Heart left ventricle (tissue), 13 donors: ENCODE measurements around the gene NECAP2.
"Not testable (repeated sequence)": the region's sequence is repeated elsewhere in the genome, so short reads cannot be mapped to it uniquely, and the experiment has no call there.

ENCODE experiments used
- POLR2A ChIP-seq, 2 donors: fragments of 450-650 bp; IDR thresholded peaks; one replicate each; pipeline ENCODE4 v1.6.1; 2017; ENCODE audit warnings: antibody characterized with exemption in 2 of 2, mild to moderate bottlenecking in 2 of 2, moderate library complexity in 2 of 2
- TF ChIP-seq, protein P1 (sequence below), 12 donors: fragments of 200-600 bp; sonication (generic) in 4 of 12; IDR thresholded peaks; one replicate each; pipeline versions ENCODE4 v1.5.0 to v1.8.0; 2018 to 2022; ENCODE audit warnings: antibody characterized with exemption in 12 of 12, mild to moderate bottlenecking in 5 of 12
- donor health status: ischemic (EF 13 %, LVEDD 7.1; RV severe dilation, severe dysfunction).
- donor health status: DM: no; HTN: yes; CAD: no.
- donor health status: DM: no; HTN: no; CAD: no.
- donor health status: ischemic (EF 25% LVEDD 6.9; RV normal size, moderate dysfunction).
- donor health status: ischemic (EF 25% LVEDD 5.7; RV mildly dilated, moderate dysfunction).
- donor health status: ischemic (EF 35%, LVEDD 5.7; RV mildly dilated, moderate dysfunction).
- donor health status: nonischemic (EF 11% LVEDD 7.7; RV severe dilation, severe dysfunction).
- donor health status: DM: yes; HTN: yes; CAD: no.
- donor health status: PGD.
- donor health status: ischemic (EF 29% LVEDD 5.4; RV normal size, mild dysfunction).
- donor health status: nonischemic (EF 23%, LVEDD 6.1; RV moderate dilation, normal function).

DNA sequence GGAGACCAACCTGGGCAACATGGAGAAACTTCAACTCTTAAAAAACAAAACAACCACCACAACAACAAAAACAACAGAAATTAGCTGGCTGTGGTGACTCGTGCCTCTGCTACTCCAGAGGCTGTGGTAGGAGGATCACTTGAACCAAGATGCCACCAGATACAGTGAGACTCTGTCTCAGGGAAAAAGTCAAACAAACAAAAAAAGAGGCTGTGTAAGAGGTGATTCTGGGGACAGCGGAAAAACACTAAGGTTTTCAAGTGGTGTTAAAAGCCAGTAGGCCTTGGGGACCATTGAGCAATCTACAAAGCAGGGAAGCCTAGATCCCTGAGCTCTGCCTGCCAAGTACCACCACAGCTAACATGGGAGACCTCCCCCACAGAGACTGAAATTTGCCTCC, 65.3 kb downstream of the NECAP2 start:
- TF ChIP-seq, protein P1, sequence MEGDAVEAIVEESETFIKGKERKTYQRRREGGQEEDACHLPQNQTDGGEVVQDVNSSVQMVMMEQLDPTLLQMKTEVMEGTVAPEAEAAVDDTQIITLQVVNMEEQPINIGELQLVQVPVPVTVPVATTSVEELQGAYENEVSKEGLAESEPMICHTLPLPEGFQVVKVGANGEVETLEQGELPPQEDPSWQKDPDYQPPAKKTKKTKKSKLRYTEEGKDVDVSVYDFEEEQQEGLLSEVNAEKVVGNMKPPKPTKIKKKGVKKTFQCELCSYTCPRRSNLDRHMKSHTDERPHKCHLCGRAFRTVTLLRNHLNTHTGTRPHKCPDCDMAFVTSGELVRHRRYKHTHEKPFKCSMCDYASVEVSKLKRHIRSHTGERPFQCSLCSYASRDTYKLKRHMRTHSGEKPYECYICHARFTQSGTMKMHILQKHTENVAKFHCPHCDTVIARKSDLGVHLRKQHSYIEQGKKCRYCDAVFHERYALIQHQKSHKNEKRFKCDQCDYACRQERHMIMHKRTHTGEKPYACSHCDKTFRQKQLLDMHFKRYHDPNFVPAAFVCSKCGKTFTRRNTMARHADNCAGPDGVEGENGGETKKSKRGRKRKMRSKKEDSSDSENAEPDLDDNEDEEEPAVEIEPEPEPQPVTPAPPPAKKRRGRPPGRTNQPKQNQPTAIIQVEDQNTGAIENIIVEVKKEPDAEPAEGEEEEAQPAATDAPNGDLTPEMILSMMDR (IDR thresholded peaks at IDR 0.05), result not testable (repeated sequence)
- TF ChIP-seq POLR2A (IDR thresholded peaks at IDR 0.05), result not testable (repeated sequence)
